ENCODE data around the gene ASTN1.

The ASTN1 gene

DNA sequence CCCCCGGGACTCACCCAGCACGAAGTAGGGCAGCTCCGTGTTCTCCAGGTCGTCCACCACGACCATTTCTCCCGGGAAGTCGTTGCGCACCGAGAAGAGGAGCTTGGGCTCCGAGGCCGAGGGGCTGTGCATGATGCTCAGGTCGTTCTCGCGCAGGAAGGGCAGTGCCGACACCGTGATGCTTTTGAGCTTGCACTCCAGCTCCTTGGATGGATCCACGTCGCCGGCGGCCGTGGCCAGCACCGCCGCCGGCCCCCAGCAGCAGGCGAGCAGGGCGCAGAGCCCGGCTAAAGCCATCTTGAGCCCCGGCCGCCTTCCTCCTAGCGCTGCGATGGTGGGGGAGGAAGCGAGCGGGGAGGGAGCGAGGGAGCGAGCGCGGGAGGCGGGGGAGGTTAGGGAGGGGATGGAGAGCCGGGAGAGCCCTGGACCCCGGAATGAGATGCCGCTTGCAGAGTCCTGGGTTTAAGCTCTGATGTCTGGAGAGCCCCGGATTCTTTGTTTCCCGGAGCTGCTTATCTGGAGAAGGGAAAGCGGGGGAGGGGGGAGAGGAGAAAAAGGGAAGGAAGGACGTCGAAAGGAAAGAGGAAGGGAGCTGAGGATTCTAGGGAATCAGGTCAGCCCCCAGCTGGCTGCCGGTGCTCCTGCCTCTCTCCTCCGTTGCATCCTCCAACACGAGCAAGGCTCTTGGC, at the start of gene ASTN1:
TSS of gene ASTN1 (minus strand) at position 333 of the 689 bp plus-strand sequence. CDS start at position 297, 36 bp downstream.
- DNase-seq (ENCODE audit: extremely low spot score): no peak
- ChIA-PET CTCF (interaction anchor here (1.2 kb wide), 2 partner anchors 17 to 19 kb away, joined by 3 to 6 read pairs; no protein-coding TSS in a partner anchor), POLR2A (no interaction called here)
- TF ChIP-seq, protein P1, sequence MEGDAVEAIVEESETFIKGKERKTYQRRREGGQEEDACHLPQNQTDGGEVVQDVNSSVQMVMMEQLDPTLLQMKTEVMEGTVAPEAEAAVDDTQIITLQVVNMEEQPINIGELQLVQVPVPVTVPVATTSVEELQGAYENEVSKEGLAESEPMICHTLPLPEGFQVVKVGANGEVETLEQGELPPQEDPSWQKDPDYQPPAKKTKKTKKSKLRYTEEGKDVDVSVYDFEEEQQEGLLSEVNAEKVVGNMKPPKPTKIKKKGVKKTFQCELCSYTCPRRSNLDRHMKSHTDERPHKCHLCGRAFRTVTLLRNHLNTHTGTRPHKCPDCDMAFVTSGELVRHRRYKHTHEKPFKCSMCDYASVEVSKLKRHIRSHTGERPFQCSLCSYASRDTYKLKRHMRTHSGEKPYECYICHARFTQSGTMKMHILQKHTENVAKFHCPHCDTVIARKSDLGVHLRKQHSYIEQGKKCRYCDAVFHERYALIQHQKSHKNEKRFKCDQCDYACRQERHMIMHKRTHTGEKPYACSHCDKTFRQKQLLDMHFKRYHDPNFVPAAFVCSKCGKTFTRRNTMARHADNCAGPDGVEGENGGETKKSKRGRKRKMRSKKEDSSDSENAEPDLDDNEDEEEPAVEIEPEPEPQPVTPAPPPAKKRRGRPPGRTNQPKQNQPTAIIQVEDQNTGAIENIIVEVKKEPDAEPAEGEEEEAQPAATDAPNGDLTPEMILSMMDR (IDR thresholded peaks at IDR 0.05; ENCODE audit: control extremely low read depth, extremely low read depth, low read depth, missing control alignments): no peak

GRCh38 chr1:177211231-177211630, 46.7 kb upstream of the ASTN1 start:
- TF ChIP-seq, protein P1 (IDR thresholded peaks at IDR 0.05; ENCODE audit: control extremely low read depth, extremely low read depth, low read depth, missing control alignments): no peak
- POLR2A ChIA-PET: no interaction called here
- CTCF ChIA-PET: interaction anchor here (1.4 kb wide), 1 partner anchor 89 kb away, joined by 3 read pairs; no protein-coding TSS in a partner anchor
- no peak for DNase-seq (ENCODE audit: extremely low spot score)

DNA sequence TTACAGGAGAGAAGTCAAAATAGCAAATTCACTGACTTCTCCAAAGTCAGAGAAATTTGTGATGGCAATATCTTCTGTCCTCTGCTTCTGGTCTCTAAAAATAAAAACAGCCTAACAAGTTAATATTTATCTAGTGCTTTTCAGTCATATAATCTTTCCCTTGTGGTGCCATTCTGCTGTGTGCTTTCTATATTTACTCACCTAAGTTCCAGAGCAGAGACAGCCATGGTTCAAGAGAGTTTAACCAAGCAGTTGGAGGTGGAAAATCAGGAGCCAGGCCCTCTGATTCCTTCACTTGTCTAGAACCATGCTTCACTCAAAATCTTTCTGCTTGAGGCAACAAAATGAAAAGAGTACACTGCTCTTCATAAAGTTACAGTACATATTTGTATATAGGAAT, 45.6 kb upstream of the ASTN1 start:
- POLR2A ChIA-PET: no interaction called here
- TF ChIP-seq, protein P1 (IDR thresholded peaks at IDR 0.05; ENCODE audit: control extremely low read depth, extremely low read depth, low read depth, missing control alignments): no peak
- no peak for DNase-seq (ENCODE audit: extremely low spot score)
- CTCF ChIA-PET: no interaction called here

DNA sequence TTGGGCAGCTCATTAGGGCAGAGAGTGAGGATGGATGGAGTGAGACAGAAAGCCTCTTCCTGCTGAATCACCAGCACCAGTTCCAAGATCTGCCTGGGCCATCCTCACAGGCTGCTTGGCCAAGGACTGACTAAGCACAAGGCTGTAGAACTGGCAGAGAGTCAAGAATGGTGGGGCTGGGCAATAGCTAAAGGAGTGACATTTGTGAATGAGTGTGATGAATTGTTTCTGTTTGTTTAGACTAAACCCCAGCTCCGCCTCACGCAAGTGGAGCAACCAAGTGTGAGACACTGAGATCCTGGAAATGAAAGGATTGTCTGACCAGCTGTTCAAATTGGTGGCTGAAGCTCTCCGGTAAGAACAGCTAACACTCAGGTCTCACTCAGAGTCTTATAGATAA, 44.8 kb upstream of the ASTN1 start:
- ChIA-PET CTCF (interaction anchor here (0.8 to 0.9 kb wide), 2 partner anchors 9 to 12 kb away, joined by 3 to 4 read pairs; no protein-coding TSS in a partner anchor), POLR2A (no interaction called here)
- DNase-seq (ENCODE audit: extremely low spot score): no peak
- TF ChIP-seq, protein P1 (IDR thresholded peaks at IDR 0.05; ENCODE audit: control extremely low read depth, extremely low read depth, low read depth, missing control alignments): no peak

GRCh38 chr1:177208920-177209319, 44.4 kb upstream of the ASTN1 start:
- ChIA-PET POLR2A (no interaction called here), CTCF (interaction anchor here (0.8 to 0.9 kb wide), 2 partner anchors 9 to 12 kb away, joined by 3 to 4 read pairs; no protein-coding TSS in a partner anchor)
- TF ChIP-seq, protein P1 (IDR thresholded peaks at IDR 0.05; ENCODE audit: control extremely low read depth, extremely low read depth, low read depth, missing control alignments): no peak
- DNase-seq (ENCODE audit: extremely low spot score): no peak

DNA sequence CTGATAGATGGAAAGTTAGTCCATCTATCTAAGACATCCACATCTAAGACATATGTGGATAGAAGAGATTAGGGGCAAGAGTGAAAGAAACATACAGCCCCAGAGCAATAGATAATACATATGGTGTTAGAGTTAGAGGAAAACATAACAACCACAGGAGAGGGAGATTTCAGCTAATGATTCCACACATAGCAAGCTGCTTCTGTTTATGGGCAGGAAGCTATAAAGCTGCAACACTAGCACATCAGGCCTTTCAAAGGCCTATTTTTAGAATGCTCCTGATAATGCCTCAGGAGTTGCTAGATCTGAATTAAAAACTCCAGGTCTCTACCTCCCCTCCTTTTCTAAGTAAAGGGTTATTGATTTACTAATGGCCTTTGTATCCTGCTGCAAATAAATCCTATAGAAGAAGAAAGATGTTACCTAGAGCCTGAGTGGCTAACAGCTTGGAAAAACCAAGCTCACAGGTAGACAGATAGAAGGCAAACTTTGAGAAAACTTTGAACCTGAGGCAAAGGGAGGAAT, 42.4 kb upstream of the ASTN1 start:
- DNase-seq (ENCODE audit: extremely low spot score): no peak
- ChIA-PET CTCF (interaction anchor here (1.0 to 2.0 kb wide), 3 partner anchors 12 to 31 kb away, joined by 3 to 6 read pairs (median 3); no protein-coding TSS in a partner anchor), POLR2A (no interaction called here)
- TF ChIP-seq, protein P1 (IDR thresholded peaks at IDR 0.05; ENCODE audit: control extremely low read depth, extremely low read depth, low read depth, missing control alignments): no peak

All from GM10248 (cell line).